Heart left ventricle (tissue), 13 donors: ENCODE results near the gene PRICKLE4.

Experiments
- POLR2A ChIP-seq, 2 donors: fragments of 450-650 bp; IDR thresholded peaks; one replicate each; pipeline ENCODE4 v1.6.1; 2017; ENCODE audit warnings: antibody characterized with exemption in 2 of 2, mild to moderate bottlenecking in 2 of 2, moderate library complexity in 2 of 2
- TF ChIP-seq, protein P1 (sequence below), 12 donors: fragments of 200-600 bp; sonication (generic) in 4 of 12; IDR thresholded peaks; one replicate each; pipeline versions ENCODE4 v1.5.0 to v1.8.0; 2018 to 2022; ENCODE audit warnings: antibody characterized with exemption in 12 of 12, mild to moderate bottlenecking in 5 of 12
- donor health status: ischemic (EF 13 %, LVEDD 7.1; RV severe dilation, severe dysfunction).
- donor health status: DM: no; HTN: yes; CAD: no.
- donor health status: DM: no; HTN: no; CAD: no.
- donor health status: ischemic (EF 25% LVEDD 6.9; RV normal size, moderate dysfunction).
- donor health status: ischemic (EF 25% LVEDD 5.7; RV mildly dilated, moderate dysfunction).
- donor health status: ischemic (EF 35%, LVEDD 5.7; RV mildly dilated, moderate dysfunction).
- donor health status: nonischemic (EF 11% LVEDD 7.7; RV severe dilation, severe dysfunction).
- donor health status: DM: yes; HTN: yes; CAD: no.
- donor health status: PGD.
- donor health status: ischemic (EF 29% LVEDD 5.4; RV normal size, mild dysfunction).
- donor health status: nonischemic (EF 23%, LVEDD 6.1; RV moderate dilation, normal function).

- TF ChIP-seq POLR2A (IDR thresholded peaks at IDR 0.05): no peak
- TF ChIP-seq, protein P1, sequence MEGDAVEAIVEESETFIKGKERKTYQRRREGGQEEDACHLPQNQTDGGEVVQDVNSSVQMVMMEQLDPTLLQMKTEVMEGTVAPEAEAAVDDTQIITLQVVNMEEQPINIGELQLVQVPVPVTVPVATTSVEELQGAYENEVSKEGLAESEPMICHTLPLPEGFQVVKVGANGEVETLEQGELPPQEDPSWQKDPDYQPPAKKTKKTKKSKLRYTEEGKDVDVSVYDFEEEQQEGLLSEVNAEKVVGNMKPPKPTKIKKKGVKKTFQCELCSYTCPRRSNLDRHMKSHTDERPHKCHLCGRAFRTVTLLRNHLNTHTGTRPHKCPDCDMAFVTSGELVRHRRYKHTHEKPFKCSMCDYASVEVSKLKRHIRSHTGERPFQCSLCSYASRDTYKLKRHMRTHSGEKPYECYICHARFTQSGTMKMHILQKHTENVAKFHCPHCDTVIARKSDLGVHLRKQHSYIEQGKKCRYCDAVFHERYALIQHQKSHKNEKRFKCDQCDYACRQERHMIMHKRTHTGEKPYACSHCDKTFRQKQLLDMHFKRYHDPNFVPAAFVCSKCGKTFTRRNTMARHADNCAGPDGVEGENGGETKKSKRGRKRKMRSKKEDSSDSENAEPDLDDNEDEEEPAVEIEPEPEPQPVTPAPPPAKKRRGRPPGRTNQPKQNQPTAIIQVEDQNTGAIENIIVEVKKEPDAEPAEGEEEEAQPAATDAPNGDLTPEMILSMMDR (IDR thresholded peaks at IDR 0.05): no peak
Observed at GRCh38 chr6:41746107-41746506, 34.5 kb upstream of the PRICKLE4 start.
